Measurements from ENCODE around the gene WDR73. TPM values are rescaled to one million over a fixed set of nuclear protein-coding genes. Genes with fewer than 3 reads are reported as not detected.

Gene WDR73
- total RNA-seq, 6 experiments from 2014 or later, result 19.9 to 23.7 (median 21.4) TPM

DNA sequence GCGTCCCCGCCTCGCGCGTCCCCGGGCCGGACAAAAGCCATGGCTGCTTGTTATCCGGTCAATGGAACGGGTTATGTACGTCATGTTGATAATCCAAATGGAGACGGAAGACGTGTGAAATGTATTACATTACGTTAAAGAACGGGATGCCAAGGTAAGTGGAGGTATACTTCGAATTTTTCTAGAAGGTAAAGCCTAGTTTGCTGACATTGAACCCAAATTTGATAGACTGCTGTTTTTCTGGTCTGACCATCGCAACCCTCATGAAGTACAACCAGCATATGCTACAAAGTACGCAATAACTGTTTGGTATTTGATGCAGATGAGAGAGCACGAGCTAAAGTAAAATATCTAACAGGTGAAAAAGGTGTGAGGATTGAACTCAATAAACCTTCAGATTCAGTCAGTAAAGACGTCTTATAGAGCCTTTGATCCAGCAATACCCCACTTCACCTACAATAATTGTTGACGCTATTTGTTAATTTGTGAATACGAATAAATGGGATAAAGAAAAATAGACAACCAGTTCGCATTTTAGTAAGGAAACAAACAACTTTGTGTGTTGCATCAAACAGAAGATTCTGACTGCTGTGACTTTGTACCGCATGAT is 19.8 kb downstream of the WDR73 start:
- peaks cover 27% of the 10 kb centered on the region for H3K36me3 Mint-ChIP-seq (ENCODE audit: low read depth)
- H3K27ac Mint-ChIP-seq, result peak overlapping the region; percentile 29; the same call in 1 of the 2 replicates
- H3K4me1 Mint-ChIP-seq (ENCODE audit: low read depth), result peaks cover 58% of the 10 kb centered on the region
- no peaks in the 10 kb centered on the region for H3K9me3 Mint-ChIP-seq
- TF ChIP-seq, protein P1, sequence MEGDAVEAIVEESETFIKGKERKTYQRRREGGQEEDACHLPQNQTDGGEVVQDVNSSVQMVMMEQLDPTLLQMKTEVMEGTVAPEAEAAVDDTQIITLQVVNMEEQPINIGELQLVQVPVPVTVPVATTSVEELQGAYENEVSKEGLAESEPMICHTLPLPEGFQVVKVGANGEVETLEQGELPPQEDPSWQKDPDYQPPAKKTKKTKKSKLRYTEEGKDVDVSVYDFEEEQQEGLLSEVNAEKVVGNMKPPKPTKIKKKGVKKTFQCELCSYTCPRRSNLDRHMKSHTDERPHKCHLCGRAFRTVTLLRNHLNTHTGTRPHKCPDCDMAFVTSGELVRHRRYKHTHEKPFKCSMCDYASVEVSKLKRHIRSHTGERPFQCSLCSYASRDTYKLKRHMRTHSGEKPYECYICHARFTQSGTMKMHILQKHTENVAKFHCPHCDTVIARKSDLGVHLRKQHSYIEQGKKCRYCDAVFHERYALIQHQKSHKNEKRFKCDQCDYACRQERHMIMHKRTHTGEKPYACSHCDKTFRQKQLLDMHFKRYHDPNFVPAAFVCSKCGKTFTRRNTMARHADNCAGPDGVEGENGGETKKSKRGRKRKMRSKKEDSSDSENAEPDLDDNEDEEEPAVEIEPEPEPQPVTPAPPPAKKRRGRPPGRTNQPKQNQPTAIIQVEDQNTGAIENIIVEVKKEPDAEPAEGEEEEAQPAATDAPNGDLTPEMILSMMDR (IDR thresholded peaks at IDR 0.05), result no peak
- DNase-seq, result no peak
- peak overlapping the region; percentile 83 for H3K4me3 Mint-ChIP-seq
- H3K27me3 Mint-ChIP-seq (ENCODE audit: insufficient read depth), result peaks cover 5% of the 10 kb centered on the region

DNA sequence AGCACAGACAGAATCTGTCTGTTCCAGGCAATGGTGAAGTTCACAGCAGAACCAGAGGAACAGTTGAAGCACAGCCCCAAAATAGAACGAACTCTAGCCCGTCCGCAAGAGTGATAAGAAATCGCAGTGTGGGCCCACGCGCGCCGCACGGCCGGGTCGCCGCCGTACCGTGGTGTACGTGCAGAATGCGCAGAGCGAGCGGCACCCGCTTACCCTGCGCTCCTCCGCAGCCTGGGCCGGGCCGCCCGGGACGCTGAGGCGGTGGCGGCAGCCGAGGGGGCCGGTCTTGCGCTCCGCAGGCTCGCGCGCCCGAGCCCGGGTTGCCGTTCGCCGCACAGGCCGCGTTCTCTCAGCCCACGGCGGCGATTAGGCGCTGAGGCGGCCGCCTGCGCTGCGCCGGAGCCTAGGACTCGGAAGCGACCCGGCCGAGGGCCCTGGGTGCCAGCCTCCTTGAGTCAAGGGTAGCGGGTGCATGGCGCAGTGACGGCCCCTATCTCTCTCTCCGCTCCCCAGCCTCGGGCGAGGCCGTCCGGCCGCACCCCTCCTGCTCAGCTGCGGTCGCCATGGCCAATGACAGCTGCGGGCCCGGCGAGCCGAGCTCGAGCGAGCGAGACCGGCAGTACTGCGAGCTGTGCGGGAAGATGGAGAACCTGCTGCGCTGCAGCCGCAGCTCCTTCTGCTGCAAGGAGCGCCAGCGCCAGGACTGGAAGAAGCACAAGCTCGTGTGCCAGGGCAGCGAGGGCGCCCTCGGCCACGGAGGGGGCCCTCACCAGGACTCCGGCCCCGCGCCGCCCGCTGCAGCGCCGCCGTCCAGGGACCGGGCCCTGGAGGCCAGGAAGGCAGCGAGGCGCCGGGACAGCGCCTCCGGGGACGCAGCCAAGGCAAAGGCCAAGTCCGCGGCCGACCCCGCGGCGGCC is 20.5 kb downstream of the WDR73 start:
- DNase-seq, result peak; percentile 60

DNA sequence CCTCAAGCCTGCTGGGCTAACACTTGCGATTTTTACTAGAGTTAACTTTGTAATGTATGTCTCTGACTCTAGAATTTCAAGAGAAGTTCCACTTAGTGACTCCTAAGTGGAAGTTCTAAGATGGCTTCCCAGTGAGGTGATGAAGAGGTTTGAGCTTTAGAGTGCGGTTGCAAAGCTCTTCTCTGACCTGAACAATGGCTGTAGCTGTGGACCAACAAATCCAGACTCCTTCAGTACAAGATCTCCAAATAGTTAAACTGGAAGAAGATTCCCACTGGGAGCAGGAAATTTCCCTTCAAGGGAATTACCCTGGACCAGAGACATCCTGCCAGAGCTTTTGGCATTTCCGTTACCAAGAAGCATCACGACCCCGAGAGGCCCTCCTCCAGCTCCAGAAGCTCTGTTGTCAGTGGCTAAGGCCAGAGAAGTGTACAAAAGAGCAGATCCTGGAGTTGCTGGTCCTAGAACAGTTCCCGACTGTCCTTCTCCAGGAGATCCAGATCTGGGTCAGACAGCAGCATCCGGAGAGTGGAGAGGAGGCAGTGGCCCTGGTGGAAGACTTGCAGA is 22.3 kb downstream of the WDR73 start:
- peaks cover 17% of the 10 kb centered on the region for H3K36me3 Mint-ChIP-seq (ENCODE audit: low read depth)
- no peaks in the 10 kb centered on the region for H3K9me3 Mint-ChIP-seq
- peak; percentile 7 for DNase-seq
- H3K4me3 Mint-ChIP-seq, result peak overlapping the region; percentile 98
- H3K27ac Mint-ChIP-seq, result peak overlapping the region; percentile 94
- peaks cover 5% of the 10 kb centered on the region for H3K27me3 Mint-ChIP-seq (ENCODE audit: insufficient read depth)
- peaks cover 52% of the 10 kb centered on the region for H3K4me1 Mint-ChIP-seq (ENCODE audit: low read depth)
- TF ChIP-seq, protein P1 (IDR thresholded peaks at IDR 0.05), result no peak

More for the DNA sequence above, 20.5 kb downstream of the WDR73 start:
- Mint-ChIP-seq H3K4me1 (ENCODE audit: low read depth) (peaks cover 58% of the 10 kb centered on the region), H3K4me3 (peak overlapping the region; percentile 98), H3K9me3 (no peaks in the 10 kb centered on the region), H3K36me3 (ENCODE audit: low read depth) (peaks cover 23% of the 10 kb centered on the region), H3K27ac (peak overlapping the region; percentile 92), H3K27me3 (ENCODE audit: insufficient read depth) (peaks cover 5% of the 10 kb centered on the region)
- TF ChIP-seq, protein P1 (IDR thresholded peaks at IDR 0.05), result peak; percentile 11; the same call in 1 of the 2 replicates

DNA sequence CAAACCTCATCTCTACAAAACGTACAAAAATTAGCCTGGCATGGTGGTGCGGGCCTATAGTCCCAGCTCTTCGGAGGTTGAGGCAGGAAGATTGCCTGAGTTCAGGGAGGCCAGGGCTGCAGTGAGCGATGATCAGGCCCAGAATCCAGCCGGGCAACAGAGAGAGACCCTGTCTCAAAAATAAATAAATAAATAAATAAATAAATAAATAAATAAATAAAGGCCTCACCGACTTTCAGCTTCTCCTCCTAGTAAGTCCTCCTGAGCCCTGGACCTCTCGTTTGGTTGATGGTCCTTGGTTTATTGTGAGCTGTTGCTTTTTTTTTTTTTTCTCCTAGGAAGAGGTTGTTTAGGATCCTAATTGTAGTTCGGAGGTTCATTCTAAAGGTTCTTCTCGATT is 25.1 kb downstream of the WDR73 start:
- TF ChIP-seq, protein P1 (IDR thresholded peaks at IDR 0.05), result no peak
- no peaks in the 10 kb centered on the region; the same call in 1 of the 2 replicates for H3K9me3 Mint-ChIP-seq
- H3K27me3 Mint-ChIP-seq (ENCODE audit: insufficient read depth), result peaks cover 5% of the 10 kb centered on the region
- H3K4me3 Mint-ChIP-seq, result no peak overlapping the region
- peaks cover 10% of the 10 kb centered on the region for H3K36me3 Mint-ChIP-seq (ENCODE audit: low read depth)
- no peak overlapping the region for H3K27ac Mint-ChIP-seq
- DNase-seq, result no peak
- H3K4me1 Mint-ChIP-seq (ENCODE audit: low read depth), result peaks cover 32% of the 10 kb centered on the region

DNA sequence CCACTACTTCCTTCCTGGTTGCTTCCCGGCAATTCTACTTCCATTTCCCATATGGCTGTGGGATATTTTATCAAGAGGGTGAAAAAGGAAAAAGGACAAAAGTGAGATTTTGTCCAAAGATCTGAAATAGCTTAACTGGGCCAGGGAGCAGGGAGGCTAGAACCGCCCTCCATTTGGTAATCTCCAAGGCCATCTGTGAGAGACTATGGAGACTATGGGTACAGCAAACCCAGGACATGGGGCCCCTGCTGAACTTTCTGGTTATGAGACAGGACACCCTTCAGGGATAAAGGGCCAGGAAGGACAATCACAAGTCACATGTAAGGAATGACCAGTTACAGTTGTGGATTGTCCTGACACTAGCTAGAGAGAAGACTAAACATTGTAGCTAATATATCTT is 29.0 kb downstream of the WDR73 start:
- Mint-ChIP-seq H3K4me3 (no peak overlapping the region), H3K27ac (no peak overlapping the region), H3K27me3 (ENCODE audit: insufficient read depth) (no peaks in the 10 kb centered on the region), H3K4me1 (ENCODE audit: low read depth) (peaks cover 2% of the 10 kb centered on the region; the same call in 1 of the 2 replicates), H3K36me3 (ENCODE audit: low read depth) (peaks cover 38% of the 10 kb centered on the region), H3K9me3 (peaks cover 31% of the 10 kb centered on the region)
- TF ChIP-seq, protein P1 (IDR thresholded peaks at IDR 0.05), result no peak
- DNase-seq, result no peak

Data from HFFc6 (cell line).